Stimulated activated CD4-positive, alpha-beta T cell treated with anti-CD3 and anti-CD28 coated beads, Interleukin-1b, Interleukin-23, amount 100 ng/mL, for 4 hours (primary cell): ENCODE results near the gene MLX.
A peak's percentile ranks its signal among the peaks of the same experiment; 100 is the strongest.

Experiments
- DNase-seq, 2 donors: peaks; one replicate each; pipeline ENCODE4 v3.0.0-alpha.2; 2020; ENCODE audit warnings: low read depth in 2 of 2

Gene MLX

GRCh38 chr17:42566883-42567573, at the start of gene MLX:
MLX (plus strand) TSS chr17:42567100; CDS start chr17:42567125, 25 bp downstream.
- peak; percentile 85 to 89 for DNase-seq

- peak; percentile 78 to 79 for DNase-seq
Observed at GRCh38 chr17:42517516-42517915, 49.4 kb upstream of the MLX start.

GRCh38 chr17:42518046-42518754, 48.7 kb upstream of the MLX start:
- no peak for DNase-seq

- no peak for DNase-seq
Observed at GRCh38 chr17:42518755-42519545, 48.0 kb upstream of the MLX start.

GRCh38 chr17:42519546-42520491, 47.1 kb upstream of the MLX start:
- no peak for DNase-seq

- no peak for DNase-seq
Observed at GRCh38 chr17:42520540-42520951, 46.4 kb upstream of the MLX start.

- no peak for DNase-seq
Observed at GRCh38 chr17:42521036-42521435, 45.9 kb upstream of the MLX start.

GRCh38 chr17:42521666-42522262, 45.1 kb upstream of the MLX start:
- DNase-seq = no peak

GRCh38 chr17:42522263-42522790, 44.6 kb upstream of the MLX start:
- no peak for DNase-seq

- DNase-seq = no peak
Observed at GRCh38 chr17:42522798-42523278, 44.1 kb upstream of the MLX start.

- no peak for DNase-seq
Observed at GRCh38 chr17:42525221-42525620, 41.7 kb upstream of the MLX start.

GRCh38 chr17:42526031-42526444, 40.9 kb upstream of the MLX start:
- no peak for DNase-seq

GRCh38 chr17:42527932-42528331, 39.0 kb upstream of the MLX start:
- no peak for DNase-seq

GRCh38 chr17:42529061-42529460, 37.8 kb upstream of the MLX start:
- no peak for DNase-seq

GRCh38 chr17:42530952-42531454, 35.9 kb upstream of the MLX start:
- no peak for DNase-seq

- DNase-seq = peak in 1 of 2 donors; percentile 44
Observed at GRCh38 chr17:42531455-42532354, 35.2 kb upstream of the MLX start.

GRCh38 chr17:42535155-42536047, 31.5 kb upstream of the MLX start:
- no peak for DNase-seq

- DNase-seq = peak; percentile 64 to 83
Observed at GRCh38 chr17:42536048-42536371, 30.9 kb upstream of the MLX start, which contains the start of gene NAGLU. NAGLU (plus strand) TSS chr17:42536241; CDS start chr17:42536273, 32 bp downstream.
